GM13976 (cell line): ENCODE data around the gene ASTN2.
"Not testable (repeated sequence)": the region's sequence is repeated elsewhere in the genome, so short reads cannot be mapped to it uniquely, and the experiment has no call there.

Source experiments
- DNase-seq: peaks from one replicate; pipeline ENCODE4 v3.0.0; 2012; ENCODE audit warnings: low spot score
- in situ Hi-C: fragments of 300-500 bp; cut with MboI; formaldehyde crosslinking; loops from one replicate; pipeline ENCODE4 v1.12.0; 2022; ENCODE audit warnings: low sequenced_read_pairs, mixed read lengths, inconsistent platforms; ENCODE audit not compliant: unreplicated experiment
- TF ChIP-seq, protein P1 (sequence below): IDR thresholded peaks from 2 replicates; pipeline ENCODE4 v1.5.1; 2012; ENCODE audit warnings: borderline replicate concordance, mild to moderate bottlenecking; ENCODE audit not compliant: insufficient read depth; ENCODE audit errors: extremely low read depth, missing control alignments, control extremely low read depth

The ASTN2 gene

GRCh38 chr9:116901260-116901659, 513.6 kb downstream of the ASTN2 start:
- TF ChIP-seq, protein P1, sequence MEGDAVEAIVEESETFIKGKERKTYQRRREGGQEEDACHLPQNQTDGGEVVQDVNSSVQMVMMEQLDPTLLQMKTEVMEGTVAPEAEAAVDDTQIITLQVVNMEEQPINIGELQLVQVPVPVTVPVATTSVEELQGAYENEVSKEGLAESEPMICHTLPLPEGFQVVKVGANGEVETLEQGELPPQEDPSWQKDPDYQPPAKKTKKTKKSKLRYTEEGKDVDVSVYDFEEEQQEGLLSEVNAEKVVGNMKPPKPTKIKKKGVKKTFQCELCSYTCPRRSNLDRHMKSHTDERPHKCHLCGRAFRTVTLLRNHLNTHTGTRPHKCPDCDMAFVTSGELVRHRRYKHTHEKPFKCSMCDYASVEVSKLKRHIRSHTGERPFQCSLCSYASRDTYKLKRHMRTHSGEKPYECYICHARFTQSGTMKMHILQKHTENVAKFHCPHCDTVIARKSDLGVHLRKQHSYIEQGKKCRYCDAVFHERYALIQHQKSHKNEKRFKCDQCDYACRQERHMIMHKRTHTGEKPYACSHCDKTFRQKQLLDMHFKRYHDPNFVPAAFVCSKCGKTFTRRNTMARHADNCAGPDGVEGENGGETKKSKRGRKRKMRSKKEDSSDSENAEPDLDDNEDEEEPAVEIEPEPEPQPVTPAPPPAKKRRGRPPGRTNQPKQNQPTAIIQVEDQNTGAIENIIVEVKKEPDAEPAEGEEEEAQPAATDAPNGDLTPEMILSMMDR = no peak
- in situ Hi-C loops = no loop called here
- no peak for DNase-seq

DNA sequence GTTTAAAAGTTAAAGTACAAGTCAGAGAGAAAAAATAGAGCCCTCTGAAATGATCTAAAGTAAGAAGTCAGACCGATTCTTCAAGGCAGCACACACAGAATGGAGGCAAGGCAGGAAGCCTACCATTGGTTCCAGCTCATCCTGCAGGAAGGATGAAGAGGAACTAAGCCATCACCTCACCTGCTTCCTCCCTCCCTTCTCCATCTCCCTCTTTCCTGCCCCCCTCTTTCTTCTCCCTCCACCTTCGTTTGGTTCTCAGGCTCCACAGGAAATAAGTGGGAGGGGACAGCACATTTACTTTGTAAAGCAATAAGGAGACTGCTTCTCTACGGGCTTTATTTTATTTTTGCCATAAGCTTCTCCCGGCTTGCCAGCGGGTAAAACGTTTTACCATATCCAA, 514.3 kb downstream of the ASTN2 start:
- in situ Hi-C loops = no loop called here
- DNase-seq = no peak
- TF ChIP-seq, protein P1 = no peak

DNA sequence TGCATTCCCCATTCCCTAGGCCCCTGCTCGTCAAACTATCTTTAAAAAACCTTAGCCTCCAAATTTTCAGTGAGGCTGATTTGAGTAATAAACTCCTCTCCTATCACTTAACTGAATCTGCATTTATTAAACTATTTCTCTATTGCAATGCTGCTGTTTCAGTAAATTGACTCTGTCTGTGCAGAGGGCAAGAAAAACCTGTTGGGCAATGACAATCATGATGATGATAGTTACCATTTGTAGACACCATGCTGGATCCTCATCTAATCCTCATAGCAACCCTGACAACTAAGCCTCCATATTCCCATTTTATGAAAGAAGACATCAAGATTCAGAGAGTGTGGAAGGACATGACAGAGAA, 514.9 kb downstream of the ASTN2 start:
- in situ Hi-C loops = no loop called here
- no peak for DNase-seq
- TF ChIP-seq, protein P1 = no peak

DNA sequence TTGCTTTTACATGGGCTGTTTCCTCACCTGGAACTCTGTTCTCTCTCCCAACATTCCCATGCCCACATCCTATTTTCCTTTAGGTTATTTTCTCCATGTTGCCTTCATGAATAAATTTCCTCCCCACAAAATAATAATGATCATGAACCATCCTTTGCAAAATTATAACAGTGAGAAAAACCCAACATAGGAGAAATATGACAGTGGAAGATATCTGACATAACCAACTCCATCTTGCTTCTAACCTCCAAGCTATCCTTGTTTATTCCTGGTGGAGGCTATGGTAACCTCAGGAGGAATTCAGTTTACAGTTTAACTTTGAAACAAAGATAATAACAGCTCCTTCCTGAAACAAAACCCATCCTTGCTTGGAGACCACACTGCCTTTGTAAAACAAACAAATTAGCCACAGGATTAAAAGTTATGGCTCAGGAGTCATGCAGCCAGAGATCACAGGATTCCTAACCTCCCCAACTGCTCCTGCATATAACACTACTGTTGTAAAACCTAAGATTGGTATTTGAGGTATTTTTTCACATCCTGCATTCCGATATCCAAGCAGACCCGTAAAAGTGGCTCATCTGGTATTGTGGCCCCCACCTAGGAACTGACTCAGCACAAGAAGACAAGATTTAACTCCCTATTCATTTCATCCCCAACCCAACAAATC, 515.4 kb downstream of the ASTN2 start:
- TF ChIP-seq, protein P1 = no peak
- DNase-seq = no peak
- in situ Hi-C loops = no loop called here

GRCh38 chr9:116898131-116898530, 516.7 kb downstream of the ASTN2 start:
- DNase-seq, in situ Hi-C loops: not testable (repeated sequence)

GRCh38 chr9:116897201-116897600, 517.7 kb downstream of the ASTN2 start:
- no peak for DNase-seq
- in situ Hi-C loops = no loop called here

DNA sequence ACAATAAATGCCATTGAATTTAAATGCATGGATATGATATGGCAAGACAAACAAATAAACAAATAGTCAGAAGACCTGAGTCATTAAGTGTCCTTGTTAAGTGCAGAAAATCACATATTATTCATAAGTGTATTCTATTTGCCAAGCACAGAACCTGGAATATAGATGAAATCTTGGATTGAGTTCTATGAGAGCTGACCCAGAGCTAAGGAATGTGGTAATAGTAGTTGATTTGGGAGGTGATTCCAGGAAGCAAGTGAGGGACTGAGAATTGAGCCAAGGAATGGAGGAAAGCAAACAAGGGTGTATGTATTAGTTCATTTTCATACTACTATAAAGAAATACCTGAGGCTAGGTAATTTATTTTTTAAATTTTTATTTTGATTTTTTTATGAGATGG, 518.9 kb downstream of the ASTN2 start:
- DNase-seq = no peak
- in situ Hi-C loops = no loop called here
- TF ChIP-seq, protein P1 = no peak

More at GRCh38 chr9:116897201-116897600, 517.7 kb downstream of the ASTN2 start:
- TF ChIP-seq, protein P1 = no peak
